HepG2 (cell line): ENCODE data around the gene MYADML2. TPM values are rescaled to one million over a fixed set of nuclear protein-coding genes. Genes with fewer than 3 reads are reported as not detected.

ENCODE experiments used
- ETV6 ChIP-seq: sonication (generic); formaldehyde crosslinking; conservative IDR thresholded peaks from 2 replicates; pipeline ENCODE4 v1.4.0; 2020; ENCODE audit warnings: missing genetic modification reagents
- TBL1XR1 ChIP-seq: fragments of 150-350 bp; IDR thresholded peaks from 2 replicates; pipeline ENCODE4 v1.6.1; 2014; ENCODE audit warnings: borderline replicate concordance, low read length; ENCODE audit not compliant: partially characterized antibody
- TEAD2 ChIP-seq: sonication (generic); formaldehyde crosslinking; IDR thresholded peaks from 2 replicates; pipeline ENCODE4 v1.9.0; 2021; ENCODE audit warnings: missing genetic modification reagents
- ZBTB7A ChIP-seq: sonication (generic); formaldehyde crosslinking; IDR thresholded peaks from 2 replicates; pipeline ENCODE4 v1.8.0; 2022; ENCODE audit warnings: mild to moderate bottlenecking, missing genetic modification reagents
- ZC3H4 ChIP-seq: sonication (generic); formaldehyde crosslinking; IDR thresholded peaks from 2 replicates; pipeline ENCODE4 v1.4.0; 2020; ENCODE audit warnings: missing genetic modification reagents, borderline replicate concordance
- ZFAT ChIP-seq: sonication (generic); formaldehyde crosslinking; conservative IDR thresholded peaks from 2 replicates; pipeline ENCODE4 v1.8.1; 2023; ENCODE audit warnings: missing genetic modification reagents, inconsistent platforms
- ZNF256 ChIP-seq: sonication (generic); formaldehyde crosslinking; conservative IDR thresholded peaks from 2 replicates; pipeline ENCODE4 v1.4.0; 2020; ENCODE audit warnings: missing genetic modification reagents
- ZNF264 ChIP-seq: sonication (generic); formaldehyde crosslinking; IDR thresholded peaks from 2 replicates; pipeline ENCODE4 v1.4.0; 2020; ENCODE audit warnings: missing genetic modification reagents
- ZNF451 ChIP-seq: sonication (generic); formaldehyde crosslinking; IDR thresholded peaks from 2 replicates; pipeline ENCODE4 v1.5.0; 2020; ENCODE audit warnings: mild to moderate bottlenecking, missing genetic modification reagents
- ZSCAN5A ChIP-seq: sonication (generic); formaldehyde crosslinking; IDR thresholded peaks from 2 replicates; pipeline ENCODE4 v1.8.0; 2022; ENCODE audit warnings: mild to moderate bottlenecking, missing genetic modification reagents, borderline replicate concordance
- polyA plus RNA-seq, 8 experiments: library from polyadenylated mRNA; depleted of rRNA in 3 of 8; stranded (reverse) in 7 of 8; unstranded in 1 of 8; fragments of >200 nt; fragmentation: Illumina TruSeq in 4 of 8; extraction: Trizol in 4 of 8; gene quantifications; 2 replicates each; pipeline versions ENCODE4 v1.2.1 to v1.2.3, GENCODE V29; 2011 to 2016; ENCODE audit warnings: low read depth in 4 of 8, missing spikeins in 1 of 8, mixed read lengths in 1 of 8; ENCODE audit not compliant: insufficient read depth in 1 of 8
- total RNA-seq, 5 experiments: library from RNA; depleted of rRNA; stranded (reverse); fragments of >200 nt; fragmentation: Illumina TruSeq; extraction: Trizol; gene quantifications; 2 replicates each; pipeline ENCODE4 v1.2.3, GENCODE V29; 2016; ENCODE audit warnings: low read depth in 1 of 5
- TF ChIP-seq, protein P1 (sequence below): IDR thresholded peaks from 2 replicates; pipeline ENCODE4 v1.6.1; 2016; ENCODE audit warnings: low read depth, missing genetic modification reagents, missing compliant biosample characterization
- TF ChIP-seq, protein P2 (sequence below): sonication (generic); formaldehyde crosslinking; IDR thresholded peaks from 2 replicates; pipeline ENCODE4 v1.5.0; 2020; ENCODE audit warnings: missing genetic modification reagents
- TF ChIP-seq, protein P3 (sequence below): sonication (generic); formaldehyde crosslinking; IDR thresholded peaks from 2 replicates; pipeline ENCODE4 v1.5.0; 2020; ENCODE audit warnings: mild to moderate bottlenecking, missing genetic modification reagents
- TF ChIP-seq, protein P4 (sequence below): sonication (generic); formaldehyde crosslinking; IDR thresholded peaks from 2 replicates; pipeline ENCODE4 v1.4.0; 2020; ENCODE audit warnings: missing genetic modification reagents
- TF ChIP-seq, protein P5 (sequence below): sonication (generic); formaldehyde crosslinking; IDR thresholded peaks from 2 replicates; pipeline ENCODE4 v1.5.0; 2020; ENCODE audit warnings: missing genetic modification reagents, mild to moderate bottlenecking, borderline replicate concordance

Gene MYADML2
- total and polyA plus RNA-seq, 2 of the 13 experiments (the other 11 are each of a cell fraction or from before 2014, with no cell fraction given): not detected

- TF ChIP-seq ZNF256 (CRISPR knock-in tag) (0 out of 2 replicates have a peak, but pooled peaks have one; percentile 55), ETV6 (CRISPR knock-in tag) (peak; percentile 47; the same call in 1 of the 2 replicates), TEAD2 (CRISPR knock-in tag) (0 out of 2 replicates have a peak, but pooled peaks have one; percentile 78), ZNF451 (no peak; the same call in 1 of the 2 replicates), ZC3H4 (CRISPR knock-in tag) (no peak), ZSCAN5A (CRISPR knock-in tag) (peak; percentile 96), ZNF264 (CRISPR knock-in tag) (peak; percentile 87), ZBTB7A (peak; percentile 82), TBL1XR1 (no peak), ZFAT (CRISPR knock-in tag) (no peak)
- TF ChIP-seq, protein P1, sequence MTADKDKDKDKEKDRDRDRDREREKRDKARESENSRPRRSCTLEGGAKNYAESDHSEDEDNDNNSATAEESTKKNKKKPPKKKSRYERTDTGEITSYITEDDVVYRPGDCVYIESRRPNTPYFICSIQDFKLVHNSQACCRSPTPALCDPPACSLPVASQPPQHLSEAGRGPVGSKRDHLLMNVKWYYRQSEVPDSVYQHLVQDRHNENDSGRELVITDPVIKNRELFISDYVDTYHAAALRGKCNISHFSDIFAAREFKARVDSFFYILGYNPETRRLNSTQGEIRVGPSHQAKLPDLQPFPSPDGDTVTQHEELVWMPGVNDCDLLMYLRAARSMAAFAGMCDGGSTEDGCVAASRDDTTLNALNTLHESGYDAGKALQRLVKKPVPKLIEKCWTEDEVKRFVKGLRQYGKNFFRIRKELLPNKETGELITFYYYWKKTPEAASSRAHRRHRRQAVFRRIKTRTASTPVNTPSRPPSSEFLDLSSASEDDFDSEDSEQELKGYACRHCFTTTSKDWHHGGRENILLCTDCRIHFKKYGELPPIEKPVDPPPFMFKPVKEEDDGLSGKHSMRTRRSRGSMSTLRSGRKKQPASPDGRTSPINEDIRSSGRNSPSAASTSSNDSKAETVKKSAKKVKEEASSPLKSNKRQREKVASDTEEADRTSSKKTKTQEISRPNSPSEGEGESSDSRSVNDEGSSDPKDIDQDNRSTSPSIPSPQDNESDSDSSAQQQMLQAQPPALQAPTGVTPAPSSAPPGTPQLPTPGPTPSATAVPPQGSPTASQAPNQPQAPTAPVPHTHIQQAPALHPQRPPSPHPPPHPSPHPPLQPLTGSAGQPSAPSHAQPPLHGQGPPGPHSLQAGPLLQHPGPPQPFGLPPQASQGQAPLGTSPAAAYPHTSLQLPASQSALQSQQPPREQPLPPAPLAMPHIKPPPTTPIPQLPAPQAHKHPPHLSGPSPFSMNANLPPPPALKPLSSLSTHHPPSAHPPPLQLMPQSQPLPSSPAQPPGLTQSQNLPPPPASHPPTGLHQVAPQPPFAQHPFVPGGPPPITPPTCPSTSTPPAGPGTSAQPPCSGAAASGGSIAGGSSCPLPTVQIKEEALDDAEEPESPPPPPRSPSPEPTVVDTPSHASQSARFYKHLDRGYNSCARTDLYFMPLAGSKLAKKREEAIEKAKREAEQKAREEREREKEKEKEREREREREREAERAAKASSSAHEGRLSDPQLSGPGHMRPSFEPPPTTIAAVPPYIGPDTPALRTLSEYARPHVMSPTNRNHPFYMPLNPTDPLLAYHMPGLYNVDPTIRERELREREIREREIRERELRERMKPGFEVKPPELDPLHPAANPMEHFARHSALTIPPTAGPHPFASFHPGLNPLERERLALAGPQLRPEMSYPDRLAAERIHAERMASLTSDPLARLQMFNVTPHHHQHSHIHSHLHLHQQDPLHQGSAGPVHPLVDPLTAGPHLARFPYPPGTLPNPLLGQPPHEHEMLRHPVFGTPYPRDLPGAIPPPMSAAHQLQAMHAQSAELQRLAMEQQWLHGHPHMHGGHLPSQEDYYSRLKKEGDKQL (CRISPR knock-in tag): peak; percentile 65; the same call in 1 of the 2 replicates
- TF ChIP-seq, protein P2, sequence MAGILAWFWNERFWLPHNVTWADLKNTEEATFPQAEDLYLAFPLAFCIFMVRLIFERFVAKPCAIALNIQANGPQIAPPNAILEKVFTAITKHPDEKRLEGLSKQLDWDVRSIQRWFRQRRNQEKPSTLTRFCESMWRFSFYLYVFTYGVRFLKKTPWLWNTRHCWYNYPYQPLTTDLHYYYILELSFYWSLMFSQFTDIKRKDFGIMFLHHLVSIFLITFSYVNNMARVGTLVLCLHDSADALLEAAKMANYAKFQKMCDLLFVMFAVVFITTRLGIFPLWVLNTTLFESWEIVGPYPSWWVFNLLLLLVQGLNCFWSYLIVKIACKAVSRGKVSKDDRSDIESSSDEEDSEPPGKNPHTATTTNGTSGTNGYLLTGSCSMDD (CRISPR knock-in tag): peak; percentile 64; the same call in 1 of the 2 replicates
- TF ChIP-seq, protein P3, sequence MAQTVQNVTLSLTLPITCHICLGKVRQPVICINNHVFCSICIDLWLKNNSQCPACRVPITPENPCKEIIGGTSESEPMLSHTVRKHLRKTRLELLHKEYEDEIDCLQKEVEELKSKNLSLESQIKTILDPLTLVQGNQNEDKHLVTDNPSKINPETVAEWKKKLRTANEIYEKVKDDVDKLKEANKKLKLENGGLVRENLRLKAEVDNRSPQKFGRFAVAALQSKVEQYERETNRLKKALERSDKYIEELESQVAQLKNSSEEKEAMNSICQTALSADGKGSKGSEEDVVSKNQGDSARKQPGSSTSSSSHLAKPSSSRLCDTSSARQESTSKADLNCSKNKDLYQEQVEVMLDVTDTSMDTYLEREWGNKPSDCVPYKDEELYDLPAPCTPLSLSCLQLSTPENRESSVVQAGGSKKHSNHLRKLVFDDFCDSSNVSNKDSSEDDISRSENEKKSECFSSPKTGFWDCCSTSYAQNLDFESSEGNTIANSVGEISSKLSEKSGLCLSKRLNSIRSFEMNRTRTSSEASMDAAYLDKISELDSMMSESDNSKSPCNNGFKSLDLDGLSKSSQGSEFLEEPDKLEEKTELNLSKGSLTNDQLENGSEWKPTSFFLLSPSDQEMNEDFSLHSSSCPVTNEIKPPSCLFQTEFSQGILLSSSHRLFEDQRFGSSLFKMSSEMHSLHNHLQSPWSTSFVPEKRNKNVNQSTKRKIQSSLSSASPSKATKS (CRISPR knock-in tag): no peak
- TF ChIP-seq, protein P4, sequence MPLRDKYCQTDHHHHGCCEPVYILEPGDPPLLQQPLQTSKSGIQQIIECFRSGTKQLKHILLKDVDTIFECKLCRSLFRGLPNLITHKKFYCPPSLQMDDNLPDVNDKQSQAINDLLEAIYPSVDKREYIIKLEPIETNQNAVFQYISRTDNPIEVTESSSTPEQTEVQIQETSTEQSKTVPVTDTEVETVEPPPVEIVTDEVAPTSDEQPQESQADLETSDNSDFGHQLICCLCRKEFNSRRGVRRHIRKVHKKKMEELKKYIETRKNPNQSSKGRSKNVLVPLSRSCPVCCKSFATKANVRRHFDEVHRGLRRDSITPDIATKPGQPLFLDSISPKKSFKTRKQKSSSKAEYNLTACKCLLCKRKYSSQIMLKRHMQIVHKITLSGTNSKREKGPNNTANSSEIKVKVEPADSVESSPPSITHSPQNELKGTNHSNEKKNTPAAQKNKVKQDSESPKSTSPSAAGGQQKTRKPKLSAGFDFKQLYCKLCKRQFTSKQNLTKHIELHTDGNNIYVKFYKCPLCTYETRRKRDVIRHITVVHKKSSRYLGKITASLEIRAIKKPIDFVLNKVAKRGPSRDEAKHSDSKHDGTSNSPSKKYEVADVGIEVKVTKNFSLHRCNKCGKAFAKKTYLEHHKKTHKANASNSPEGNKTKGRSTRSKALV (CRISPR knock-in tag): peak; percentile 95
- TF ChIP-seq, protein P5, sequence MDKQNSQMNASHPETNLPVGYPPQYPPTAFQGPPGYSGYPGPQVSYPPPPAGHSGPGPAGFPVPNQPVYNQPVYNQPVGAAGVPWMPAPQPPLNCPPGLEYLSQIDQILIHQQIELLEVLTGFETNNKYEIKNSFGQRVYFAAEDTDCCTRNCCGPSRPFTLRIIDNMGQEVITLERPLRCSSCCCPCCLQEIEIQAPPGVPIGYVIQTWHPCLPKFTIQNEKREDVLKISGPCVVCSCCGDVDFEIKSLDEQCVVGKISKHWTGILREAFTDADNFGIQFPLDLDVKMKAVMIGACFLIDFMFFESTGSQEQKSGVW (CRISPR knock-in tag): peak; percentile 7; the same call in 1 of the 2 replicates
These were observed 44.8 kb upstream of the MYADML2 start (continued) for GRCh38 chr17:81991684-81992305.
